GM23338 (cell line): Measurements from ENCODE around the gene IGSF8. TPM values are rescaled to one million over a fixed set of nuclear protein-coding genes. Genes with fewer than 3 reads are reported as not detected.

Source experiments
- ATAC-seq: fragments of 200-7000 bp; cut with Tn5 transposase; 3 replicates; pipeline ENCODE4 v1.9.1; 2020
- DNase-seq: peaks from one replicate; pipeline ENCODE4 v3.0.0-alpha.2; 2015; ENCODE audit warnings: low spot score
- H2AFZ ChIP-seq: fragments of 200-600 bp; sonication (generic); 2 replicates; pipeline ENCODE4 v1.8.0; 2016; ENCODE audit warnings: antibody characterized with exemption, mild to moderate bottlenecking, moderate library complexity
- H3F3A ChIP-seq: fragments of 200-600 bp; sonication (generic); replicated peaks from 2 replicates; pipeline ENCODE4 v1.8.0; 2017; ENCODE audit warnings: antibody characterized with exemption, mixed run types, low read depth
- H3K27ac ChIP-seq: fragments of 200-600 bp; sonication (generic); 2 replicates; pipeline ENCODE4 v1.6.1; 2016; ENCODE audit warnings: low read depth
- H3K27me3 ChIP-seq: fragments of 200-600 bp; sonication (generic); 2 replicates; pipeline ENCODE4 v1.8.0; 2016; ENCODE audit warnings: mild to moderate bottlenecking, mixed run types, moderate library complexity; ENCODE audit not compliant: insufficient read depth
- H3K36me3 ChIP-seq: fragments of 200-600 bp; sonication (generic); 2 replicates; pipeline ENCODE4 v1.8.0; 2016; ENCODE audit warnings: mild to moderate bottlenecking; ENCODE audit not compliant: insufficient read depth
- H3K4me1 ChIP-seq: fragments of 200-600 bp; sonication (generic); 2 replicates; pipeline ENCODE4 v1.8.0; 2016; ENCODE audit warnings: mild to moderate bottlenecking, moderate library complexity; ENCODE audit not compliant: insufficient read depth
- H3K4me2 ChIP-seq: fragments of 200-600 bp; sonication (generic); 2 replicates; pipeline ENCODE4 v1.7.1; 2017; ENCODE audit warnings: mixed run types
- H3K4me3 ChIP-seq: fragments of 200-600 bp; sonication (generic); 2 replicates; pipeline ENCODE4 v1.6.1; 2016; ENCODE audit warnings: mixed run types
- H3K79me2 ChIP-seq: fragments of 200-600 bp; sonication (generic); replicated peaks from 2 replicates; pipeline ENCODE4 v1.8.0; 2017; ENCODE audit warnings: mild to moderate bottlenecking; ENCODE audit not compliant: insufficient read depth
- H3K9me2 ChIP-seq: fragments of 200-600 bp; sonication (generic); 2 replicates; pipeline ENCODE4 v1.8.0; 2017; ENCODE audit not compliant: insufficient read depth
- H4K20me1 ChIP-seq: fragments of 200-600 bp; sonication (generic); replicated peaks from 2 replicates; pipeline ENCODE4 v1.8.0; 2017; ENCODE audit warnings: mild to moderate bottlenecking; ENCODE audit not compliant: insufficient read depth
- H3K27ac Mint-ChIP-seq: 2 replicates; pipeline ENCODE4 v1.8.0; 2020; ENCODE audit warnings: inconsistent platforms, mild to moderate bottlenecking, moderate library complexity, mixed read lengths
- H3K27me3 Mint-ChIP-seq: 3 replicates; pipeline ENCODE4 v1.8.0; 2022; ENCODE audit warnings: low read depth, mild to moderate bottlenecking, moderate library complexity, mixed read lengths, inconsistent platforms; ENCODE audit not compliant: insufficient read depth, poor library complexity
- H3K36me3 Mint-ChIP-seq: 3 replicates; pipeline ENCODE4 v1.8.0; 2021; ENCODE audit warnings: low read depth, mild to moderate bottlenecking, inconsistent platforms, moderate library complexity, mixed read lengths
- H3K4me1 Mint-ChIP-seq: 3 replicates; pipeline ENCODE4 v1.8.0; 2020; ENCODE audit warnings: mild to moderate bottlenecking, inconsistent platforms, mixed read lengths
- H3K4me3 Mint-ChIP-seq: 3 replicates; pipeline ENCODE4 v1.8.0; 2021; ENCODE audit warnings: moderate library complexity, mild to moderate bottlenecking, inconsistent platforms, mixed read lengths
- H3K9me3 Mint-ChIP-seq: 3 replicates; pipeline ENCODE4 v1.8.0; 2020; ENCODE audit warnings: moderate library complexity, mild to moderate bottlenecking, inconsistent platforms, mixed read lengths
- CREB1 ChIP-seq: fragments of 250-450 bp; sonication (Bioruptor Pico); IDR thresholded peaks from 2 replicates; pipeline ENCODE4 v1.5.0; 2020; ENCODE audit warnings: low read depth, mild to moderate bottlenecking, moderate library complexity
- ETS1 ChIP-seq: IDR thresholded peaks from 2 replicates; pipeline ENCODE4 v1.6.1; 2016; ENCODE audit warnings: antibody characterized with exemption
- EZH2 ChIP-seq: fragments of 200-600 bp; sonication (generic); IDR thresholded peaks from one replicate; pipeline ENCODE4 v1.8.0; 2017; ENCODE audit warnings: antibody characterized with exemption, mild to moderate bottlenecking, low read depth; ENCODE audit not compliant: unreplicated experiment
- EZH2phosphoT487 ChIP-seq: fragments of 200-600 bp; sonication (generic); IDR thresholded peaks from one replicate; pipeline ENCODE4 v1.8.1; 2018; ENCODE audit warnings: antibody characterized with exemption; ENCODE audit not compliant: unreplicated experiment
- JUNB ChIP-seq: IDR thresholded peaks from one replicate; pipeline ENCODE4 v1.6.1; 2016; ENCODE audit warnings: antibody characterized with exemption; ENCODE audit not compliant: unreplicated experiment
- NANOG ChIP-seq: IDR thresholded peaks from 2 replicates; pipeline ENCODE4 v1.6.1; 2016; ENCODE audit warnings: antibody characterized with exemption, borderline replicate concordance
- POLR2AphosphoS5 ChIP-seq: IDR thresholded peaks from 2 replicates; pipeline ENCODE4 v1.6.1; 2016; ENCODE audit warnings: antibody characterized with exemption, low read depth
- STAT1 ChIP-seq: IDR thresholded peaks from one replicate; pipeline ENCODE4 v1.6.1; 2016; ENCODE audit warnings: antibody characterized with exemption; ENCODE audit not compliant: unreplicated experiment
- ZNF114 ChIP-seq: fragments of 250-450 bp; sonication (Bioruptor Pico); IDR thresholded peaks from 2 replicates; pipeline ENCODE4 v1.5.0; 2020; ENCODE audit warnings: mild to moderate bottlenecking, moderate library complexity
- ZNF331 ChIP-seq: fragments of 250-450 bp; sonication (Bioruptor Pico); IDR thresholded peaks from 2 replicates; pipeline ENCODE4 v1.5.0; 2020; ENCODE audit warnings: low read depth, mild to moderate bottlenecking, moderate library complexity
- ZNF462 ChIP-seq: fragments of 250-450 bp; sonication (Bioruptor Pico); IDR thresholded peaks from 2 replicates; pipeline ENCODE4 v1.5.0; 2020; ENCODE audit warnings: mild to moderate bottlenecking, moderate library complexity
- polyA plus RNA-seq: library from polyadenylated mRNA; unstranded; fragments of >200 nt; fragmentation: Nextera tagmentation; extraction: Ambion mirVana; gene quantifications from 2 replicates; pipeline ENCODE4 v1.2.1, GENCODE V29; 2016
- total RNA-seq: library from RNA; depleted of rRNA; stranded (reverse); fragments of >200 nt; shearing (Covaris generic); gene quantifications from 2 replicates; pipeline ENCODE4 v1.2.3, GENCODE V29; 2014
- TF ChIP-seq, protein P1 (sequence below): IDR thresholded peaks from one replicate; pipeline ENCODE4 v1.6.1; 2018; ENCODE audit warnings: antibody characterized with exemption; ENCODE audit not compliant: unreplicated experiment
- TF ChIP-seq, protein P2 (sequence below), 2 experiments: fragments of 200-600 bp in 1 of 2; sonication (generic) in 1 of 2; conservative IDR thresholded peaks; 2 replicates each; pipeline versions ENCODE4 v1.5.1 to v1.6.1; 2016 to 2017; ENCODE audit warnings: antibody characterized with exemption in 2 of 2, low read depth in 2 of 2, mild to moderate bottlenecking in 2 of 2, moderate library complexity in 1 of 2

The IGSF8 gene
- total and polyA plus RNA-seq, 2 experiments from 2014 or later: 38.4 to 120 TPM

GRCh38 chr1:160117300-160117699, 18.9 kb upstream of the IGSF8 start:
- peak overlapping the region; percentile 2; the same call in 1 of the 2 replicates for H3K27ac Mint-ChIP-seq
- ATAC-seq (no peak), DNase-seq (no peak)
- no peak for TF ChIP-seq EZH2
- no peak for TF ChIP-seq JUNB
- no peak for TF ChIP-seq CREB1 (CRISPR knock-in tag)
- no peak for TF ChIP-seq ETS1
- TF ChIP-seq NANOG: no peak
- TF ChIP-seq, protein P1, sequence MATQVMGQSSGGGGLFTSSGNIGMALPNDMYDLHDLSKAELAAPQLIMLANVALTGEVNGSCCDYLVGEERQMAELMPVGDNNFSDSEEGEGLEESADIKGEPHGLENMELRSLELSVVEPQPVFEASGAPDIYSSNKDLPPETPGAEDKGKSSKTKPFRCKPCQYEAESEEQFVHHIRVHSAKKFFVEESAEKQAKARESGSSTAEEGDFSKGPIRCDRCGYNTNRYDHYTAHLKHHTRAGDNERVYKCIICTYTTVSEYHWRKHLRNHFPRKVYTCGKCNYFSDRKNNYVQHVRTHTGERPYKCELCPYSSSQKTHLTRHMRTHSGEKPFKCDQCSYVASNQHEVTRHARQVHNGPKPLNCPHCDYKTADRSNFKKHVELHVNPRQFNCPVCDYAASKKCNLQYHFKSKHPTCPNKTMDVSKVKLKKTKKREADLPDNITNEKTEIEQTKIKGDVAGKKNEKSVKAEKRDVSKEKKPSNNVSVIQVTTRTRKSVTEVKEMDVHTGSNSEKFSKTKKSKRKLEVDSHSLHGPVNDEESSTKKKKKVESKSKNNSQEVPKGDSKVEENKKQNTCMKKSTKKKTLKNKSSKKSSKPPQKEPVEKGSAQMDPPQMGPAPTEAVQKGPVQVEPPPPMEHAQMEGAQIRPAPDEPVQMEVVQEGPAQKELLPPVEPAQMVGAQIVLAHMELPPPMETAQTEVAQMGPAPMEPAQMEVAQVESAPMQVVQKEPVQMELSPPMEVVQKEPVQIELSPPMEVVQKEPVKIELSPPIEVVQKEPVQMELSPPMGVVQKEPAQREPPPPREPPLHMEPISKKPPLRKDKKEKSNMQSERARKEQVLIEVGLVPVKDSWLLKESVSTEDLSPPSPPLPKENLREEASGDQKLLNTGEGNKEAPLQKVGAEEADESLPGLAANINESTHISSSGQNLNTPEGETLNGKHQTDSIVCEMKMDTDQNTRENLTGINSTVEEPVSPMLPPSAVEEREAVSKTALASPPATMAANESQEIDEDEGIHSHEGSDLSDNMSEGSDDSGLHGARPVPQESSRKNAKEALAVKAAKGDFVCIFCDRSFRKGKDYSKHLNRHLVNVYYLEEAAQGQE: no peak
- TF ChIP-seq EZH2phosphoT487: no peak
- no peak for TF ChIP-seq POLR2AphosphoS5
- TF ChIP-seq, protein P2, sequence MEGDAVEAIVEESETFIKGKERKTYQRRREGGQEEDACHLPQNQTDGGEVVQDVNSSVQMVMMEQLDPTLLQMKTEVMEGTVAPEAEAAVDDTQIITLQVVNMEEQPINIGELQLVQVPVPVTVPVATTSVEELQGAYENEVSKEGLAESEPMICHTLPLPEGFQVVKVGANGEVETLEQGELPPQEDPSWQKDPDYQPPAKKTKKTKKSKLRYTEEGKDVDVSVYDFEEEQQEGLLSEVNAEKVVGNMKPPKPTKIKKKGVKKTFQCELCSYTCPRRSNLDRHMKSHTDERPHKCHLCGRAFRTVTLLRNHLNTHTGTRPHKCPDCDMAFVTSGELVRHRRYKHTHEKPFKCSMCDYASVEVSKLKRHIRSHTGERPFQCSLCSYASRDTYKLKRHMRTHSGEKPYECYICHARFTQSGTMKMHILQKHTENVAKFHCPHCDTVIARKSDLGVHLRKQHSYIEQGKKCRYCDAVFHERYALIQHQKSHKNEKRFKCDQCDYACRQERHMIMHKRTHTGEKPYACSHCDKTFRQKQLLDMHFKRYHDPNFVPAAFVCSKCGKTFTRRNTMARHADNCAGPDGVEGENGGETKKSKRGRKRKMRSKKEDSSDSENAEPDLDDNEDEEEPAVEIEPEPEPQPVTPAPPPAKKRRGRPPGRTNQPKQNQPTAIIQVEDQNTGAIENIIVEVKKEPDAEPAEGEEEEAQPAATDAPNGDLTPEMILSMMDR (conservative IDR thresholded peaks at IDR 0.05; ENCODE audit: low read depth in 2 of 2): no peak
- TF ChIP-seq STAT1: no peak
- no peak for TF ChIP-seq ZNF462 (CRISPR knock-in tag)
- no peak for TF ChIP-seq ZNF114 (CRISPR knock-in tag)
- TF ChIP-seq ZNF331 (CRISPR knock-in tag): no peak
- no peak overlapping the region for H3K27ac ChIP-seq
- no peaks in the 10 kb centered on the region for H4K20me1 ChIP-seq
- H3K36me3 Mint-ChIP-seq: peaks cover 22% of the 10 kb centered on the region
- H3K4me3 Mint-ChIP-seq: peak overlapping the region; percentile 79
- no peaks in the 10 kb centered on the region for H3K36me3 ChIP-seq
- peak overlapping the region; percentile 82 for H3K4me2 ChIP-seq
- H3K4me1 ChIP-seq: peaks cover 48% of the 10 kb centered on the region
- no peaks in the 10 kb centered on the region for H3K9me3 Mint-ChIP-seq
- H2AFZ ChIP-seq: no peak overlapping the region
- H3K27me3 ChIP-seq: no peaks in the 10 kb centered on the region
- H3K27me3 Mint-ChIP-seq: peaks cover 13% of the 10 kb centered on the region
- no peaks in the 10 kb centered on the region for H3K9me2 ChIP-seq
- H3K4me1 Mint-ChIP-seq: peaks cover 65% of the 10 kb centered on the region
- peak overlapping the region; percentile 53; the same call in 1 of the 2 replicates for H3K4me3 ChIP-seq
- H3F3A ChIP-seq: no peaks in the 10 kb centered on the region
- H3K79me2 ChIP-seq: peaks cover 4% of the 10 kb centered on the region; the same call in 1 of the 2 replicates
